Suprapubic skin (tissue), 4 donors: ENCODE results near the gene OTOG. TPM values are rescaled to one million over a fixed set of nuclear protein-coding genes. Genes with fewer than 3 reads are reported as not detected.

Source experiments
- DNase-seq, 2 donors: peaks; one replicate each; pipeline ENCODE4 v3.0.0-alpha.2; 2019; ENCODE audit warnings: low spot score in 2 of 2
- H3K27ac ChIP-seq: fragments of 200-600 bp; sonication (generic); one replicate; pipeline ENCODE4 v1.5.1; 2019
- H3K27me3 ChIP-seq: fragments of 200-600 bp; sonication (generic); one replicate; pipeline ENCODE4 v1.5.1; 2019
- H3K36me3 ChIP-seq: fragments of 200-600 bp; sonication (generic); one replicate; pipeline ENCODE4 v1.5.1; 2019
- H3K4me1 ChIP-seq: fragments of 200-600 bp; sonication (generic); one replicate; pipeline ENCODE4 v1.5.1; 2019
- H3K4me3 ChIP-seq: fragments of 200-600 bp; sonication (generic); one replicate; pipeline ENCODE4 v1.5.1; 2019; ENCODE audit warnings: mild to moderate bottlenecking
- H3K9me3 ChIP-seq: fragments of 200-600 bp; sonication (generic); one replicate; pipeline ENCODE4 v1.5.1; 2019
- CTCF ChIP-seq, 2 donors: fragments of 200-600 bp in 1 of 2; fragments of 450-650 bp in 1 of 2; sonication (generic) in 1 of 2; IDR thresholded peaks; one replicate each; pipeline ENCODE4 v1.5.1; 2016 to 2019; ENCODE audit warnings: antibody characterized with exemption in 2 of 2, mild to moderate bottlenecking in 1 of 2, moderate library complexity in 1 of 2
- EP300 ChIP-seq: sonication (generic); formaldehyde crosslinking; IDR thresholded peaks from one replicate; pipeline ENCODE4 v1.6.1; 2017; ENCODE audit warnings: antibody characterized with exemption
- POLR2A ChIP-seq, 2 donors: fragments of 450-650 bp; IDR thresholded peaks; one replicate each; pipeline ENCODE4 v1.6.1; 2017; ENCODE audit warnings: antibody characterized with exemption in 2 of 2, mild to moderate bottlenecking in 2 of 2, moderate library complexity in 2 of 2
- POLR2AphosphoS5 ChIP-seq, 3 donors: sonication (generic); formaldehyde crosslinking; IDR thresholded peaks; one replicate each; pipeline ENCODE4 v1.6.1; 2017; ENCODE audit warnings: antibody characterized with exemption in 3 of 3
- WGBS: methylation state at CpG from one replicate; pipeline ENCODE4 v1.1.5; 2018; 5-methylcytosine and 5-hydroxymethylcytosine counted together
- total RNA-seq, 4 donors: library from RNA; depleted of rRNA; stranded (reverse); fragments of >200 nt; gene quantifications; one replicate each; pipeline ENCODE4 v1.1.0, GENCODE V29; 2016

Gene OTOG
- total RNA-seq, 4 donors from 2014 or later: not detected

- H3K9me3 ChIP-seq: no peaks in the 10 kb centered on the region
- H3K27ac ChIP-seq: no peak overlapping the region
- no peaks in the 10 kb centered on the region for H3K36me3 ChIP-seq
- DNase-seq: no peak
- no peaks in the 10 kb centered on the region for H3K4me1 ChIP-seq
- H3K4me3 ChIP-seq: no peak overlapping the region
- no peaks in the 10 kb centered on the region for H3K27me3 ChIP-seq
- TF ChIP-seq CTCF (IDR thresholded peaks at IDR 0.05) (no peak), EP300 (no peak), POLR2AphosphoS5 (IDR thresholded peaks at IDR 0.05) (no peak), POLR2A (IDR thresholded peaks at IDR 0.05) (no peak)
- 77% methylated on average over 11 of the region's 17 CpGs for WGBS
These were observed 58.6 kb downstream of the OTOG start for GRCh38 chr11:17605651-17606122.

- TF ChIP-seq POLR2AphosphoS5 (IDR thresholded peaks at IDR 0.05) (no peak), CTCF (IDR thresholded peaks at IDR 0.05) (no peak), POLR2A (IDR thresholded peaks at IDR 0.05) (no peak), EP300 (no peak)
- Histone ChIP-seq H3K9me3 (no peaks in the 10 kb centered on the region), H3K27me3 (no peaks in the 10 kb centered on the region), H3K36me3 (no peaks in the 10 kb centered on the region), H3K4me3 (no peak overlapping the region), H3K4me1 (no peaks in the 10 kb centered on the region), H3K27ac (no peak overlapping the region)
- WGBS: 74% methylated on average over 10 of the region's 10 CpGs
- no peak for DNase-seq
These were observed 59.4 kb downstream of the OTOG start for GRCh38 chr11:17606233-17607082.

GRCh38 chr11:17607083-17607429 is 60.0 kb downstream of the OTOG start:
- DNase-seq: no peak
- Histone ChIP-seq H3K36me3 (no peaks in the 10 kb centered on the region), H3K27ac (no peak overlapping the region), H3K4me1 (no peaks in the 10 kb centered on the region), H3K4me3 (no peak overlapping the region), H3K9me3 (no peaks in the 10 kb centered on the region), H3K27me3 (no peaks in the 10 kb centered on the region)
- TF ChIP-seq CTCF (IDR thresholded peaks at IDR 0.05) (no peak), EP300 (no peak), POLR2AphosphoS5 (IDR thresholded peaks at IDR 0.05) (no peak), POLR2A (IDR thresholded peaks at IDR 0.05) (no peak)
- 87% methylated on average over 3 of the region's 6 CpGs for WGBS

GRCh38 chr11:17607591-17608570 is 60.8 kb downstream of the OTOG start:
- no peaks in the 10 kb centered on the region for H3K4me1 ChIP-seq
- no peak overlapping the region for H3K4me3 ChIP-seq
- H3K36me3 ChIP-seq: no peaks in the 10 kb centered on the region
- no peak overlapping the region for H3K27ac ChIP-seq
- peaks cover 3% of the 10 kb centered on the region for H3K27me3 ChIP-seq
- H3K9me3 ChIP-seq: no peaks in the 10 kb centered on the region
- TF ChIP-seq CTCF (IDR thresholded peaks at IDR 0.05) (no peak), POLR2A (IDR thresholded peaks at IDR 0.05) (no peak)
- DNase-seq: no peak
- WGBS: 73% methylated on average over 12 of the region's 20 CpGs

- H3K27me3 ChIP-seq: peaks cover 3% of the 10 kb centered on the region
- no peak overlapping the region for H3K27ac ChIP-seq
- WGBS: 79% methylated on average over 6 of the region's 6 CpGs
- TF ChIP-seq POLR2AphosphoS5 (IDR thresholded peaks at IDR 0.05) (no peak), POLR2A (IDR thresholded peaks at IDR 0.05) (no peak), CTCF (IDR thresholded peaks at IDR 0.05) (no peak), EP300 (no peak)
- H3K36me3 ChIP-seq: no peaks in the 10 kb centered on the region
- no peaks in the 10 kb centered on the region for H3K4me1 ChIP-seq
- H3K9me3 ChIP-seq: no peaks in the 10 kb centered on the region
- DNase-seq: no peak
- no peak overlapping the region for H3K4me3 ChIP-seq
These were observed 61.8 kb downstream of the OTOG start for GRCh38 chr11:17608821-17609220.
